HepG2 (cell line): ENCODE results near the gene PSMD9. TPM values are rescaled to one million over a fixed set of nuclear protein-coding genes. Genes with fewer than 3 reads are reported as not detected.
A peak's percentile ranks its signal among the peaks of the same experiment; 100 is the strongest.

ENCODE experiments used
- ARNT2 ChIP-seq: sonication (generic); formaldehyde crosslinking; IDR thresholded peaks from 2 replicates; pipeline ENCODE4 v1.8.0; 2022; ENCODE audit warnings: mild to moderate bottlenecking, low read depth, missing genetic modification reagents, moderate library complexity
- CEBPG ChIP-seq: IDR thresholded peaks from 2 replicates; pipeline ENCODE4 v1.6.1; 2016
- FOXO1 ChIP-seq: sonication (generic); formaldehyde crosslinking; IDR thresholded peaks from 2 replicates; pipeline ENCODE4 v1.4.0; 2020; ENCODE audit warnings: missing genetic modification reagents
- HNF4G ChIP-seq, 2 experiments: sonication (generic) in 1 of 2; formaldehyde crosslinking in 1 of 2; IDR thresholded peaks; 2 replicates each; pipeline versions ENCODE4 v1.4.0 to v1.6.1; 2011 to 2020; ENCODE audit warnings: borderline replicate concordance in 2 of 2, low read depth in 2 of 2, mild to moderate bottlenecking in 2 of 2, low read length in 1 of 2, missing genetic modification reagents in 1 of 2, moderate library complexity in 1 of 2
- MEIS2 ChIP-seq: sonication (generic); formaldehyde crosslinking; IDR thresholded peaks from 2 replicates; pipeline ENCODE4 v1.9.0; 2021; ENCODE audit warnings: mild to moderate bottlenecking, missing genetic modification reagents
- MIXL1 ChIP-seq: IDR thresholded peaks from 2 replicates; pipeline ENCODE4 v1.6.1; 2016
- MXI1 ChIP-seq: IDR thresholded peaks from 3 replicates; pipeline ENCODE4 v1.6.1; 2012; ENCODE audit warnings: low read depth, low read length, inconsistent platforms, borderline replicate concordance
- PHF8 ChIP-seq: sonication (generic); formaldehyde crosslinking; IDR thresholded peaks from 2 replicates; pipeline ENCODE4 v1.5.0; 2020; ENCODE audit warnings: missing genetic modification reagents
- SSRP1 ChIP-seq: IDR thresholded peaks from 2 replicates; pipeline ENCODE4 v1.6.1; 2016; ENCODE audit warnings: control low read depth
- ZFY ChIP-seq: sonication (generic); formaldehyde crosslinking; IDR thresholded peaks from 2 replicates; pipeline ENCODE4 v1.4.0; 2020; ENCODE audit warnings: missing genetic modification reagents
- ZKSCAN8 ChIP-seq: IDR thresholded peaks from 2 replicates; pipeline ENCODE4 v1.6.1; 2016; ENCODE audit warnings: borderline replicate concordance, missing genetic modification reagents, missing compliant biosample characterization
- ZNF782 ChIP-seq: sonication (generic); formaldehyde crosslinking; IDR thresholded peaks from 2 replicates; pipeline ENCODE4 v1.4.0; 2020; ENCODE audit warnings: missing genetic modification reagents, mild to moderate bottlenecking, borderline replicate concordance
- polyA plus RNA-seq, 8 experiments: library from polyadenylated mRNA; depleted of rRNA in 3 of 8; stranded (reverse) in 7 of 8; unstranded in 1 of 8; fragments of >200 nt; fragmentation: Illumina TruSeq in 4 of 8; extraction: Trizol in 4 of 8; gene quantifications; 2 replicates each; pipeline versions ENCODE4 v1.2.1 to v1.2.3, GENCODE V29; 2011 to 2016; ENCODE audit warnings: low read depth in 4 of 8, missing spikeins in 1 of 8, mixed read lengths in 1 of 8; ENCODE audit not compliant: insufficient read depth in 1 of 8
- total RNA-seq, 5 experiments: library from RNA; depleted of rRNA; stranded (reverse); fragments of >200 nt; fragmentation: Illumina TruSeq; extraction: Trizol; gene quantifications; 2 replicates each; pipeline ENCODE4 v1.2.3, GENCODE V29; 2016; ENCODE audit warnings: low read depth in 1 of 5
- TF ChIP-seq, protein P1 (sequence below): sonication (generic); formaldehyde crosslinking; conservative IDR thresholded peaks from 2 replicates; pipeline ENCODE4 v1.8.0; 2022; ENCODE audit warnings: mild to moderate bottlenecking, moderate library complexity, missing genetic modification reagents
- TF ChIP-seq, protein P2 (sequence below): sonication (generic); formaldehyde crosslinking; IDR thresholded peaks from 2 replicates; pipeline ENCODE4 v1.4.0; 2020; ENCODE audit warnings: missing genetic modification reagents
- TF ChIP-seq, protein P3 (sequence below): sonication (generic); formaldehyde crosslinking; IDR thresholded peaks from 2 replicates; pipeline ENCODE4 v1.5.1; 2020; ENCODE audit warnings: mild to moderate bottlenecking, missing genetic modification reagents, moderate library complexity
- TF ChIP-seq, protein P4 (sequence below): sonication (generic); formaldehyde crosslinking; IDR thresholded peaks from 2 replicates; pipeline ENCODE4 v1.4.0; 2020; ENCODE audit warnings: missing genetic modification reagents

PSMD9 gene
- total and polyA plus RNA-seq, 2 of the 13 experiments (the other 11 are each of a cell fraction or from before 2014, with no cell fraction given) = 41.4 to 61.1 TPM

DNA sequence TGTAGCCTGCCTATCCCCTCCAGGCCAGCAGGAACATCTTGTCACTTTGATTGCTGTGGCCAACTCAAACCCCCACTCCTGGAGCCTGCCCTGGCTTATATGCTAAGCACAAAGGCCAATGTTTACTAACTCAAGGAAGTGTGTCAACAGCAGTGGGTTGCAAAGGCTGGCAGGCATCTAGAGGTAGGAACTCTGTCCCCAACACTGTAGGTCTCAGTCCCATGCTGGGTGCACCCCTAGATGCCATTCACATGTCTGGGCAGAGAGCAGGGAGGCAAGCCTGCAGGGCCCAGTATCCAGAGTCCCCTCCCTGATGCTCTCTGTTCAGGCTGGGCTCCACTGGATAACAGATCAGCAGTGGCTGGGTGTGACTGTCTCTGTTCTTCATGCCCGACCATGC, 28.3 kb upstream of the PSMD9 start (continued):
- TF ChIP-seq MXI1 (peak; percentile 58; the same call in 1 of the 3 replicates), HNF4G (IDR thresholded peaks at IDR 0.05; ENCODE audit: borderline replicate concordance, low read depth, low read length) (peak; percentile 66; the same call in 1 of the 2 replicates), HNF4G (CRISPR knock-in tag; IDR thresholded peaks at IDR 0.05; ENCODE audit: borderline replicate concordance, low read depth) (no peak), FOXO1 (CRISPR knock-in tag) (peak; percentile 75), ARNT2 (CRISPR knock-in tag) (no peak), ZFY (CRISPR knock-in tag) (peak; percentile 39), PHF8 (CRISPR knock-in tag) (0 out of 2 replicates have a peak, but pooled peaks have one; percentile 22), MIXL1 (CRISPR knock-in tag) (0 out of 2 replicates have a peak, but pooled peaks have one; percentile 48), SSRP1 (CRISPR knock-in tag) (0 out of 2 replicates have a peak, but pooled peaks have one; percentile 68), ZNF782 (no peak), CEBPG (CRISPR knock-in tag) (peak; percentile 52), ZKSCAN8 (0 out of 2 replicates have a peak, but pooled peaks have one; percentile 32), MEIS2 (CRISPR knock-in tag) (0 out of 2 replicates have a peak, but pooled peaks have one; percentile 13)
- TF ChIP-seq, protein P1, sequence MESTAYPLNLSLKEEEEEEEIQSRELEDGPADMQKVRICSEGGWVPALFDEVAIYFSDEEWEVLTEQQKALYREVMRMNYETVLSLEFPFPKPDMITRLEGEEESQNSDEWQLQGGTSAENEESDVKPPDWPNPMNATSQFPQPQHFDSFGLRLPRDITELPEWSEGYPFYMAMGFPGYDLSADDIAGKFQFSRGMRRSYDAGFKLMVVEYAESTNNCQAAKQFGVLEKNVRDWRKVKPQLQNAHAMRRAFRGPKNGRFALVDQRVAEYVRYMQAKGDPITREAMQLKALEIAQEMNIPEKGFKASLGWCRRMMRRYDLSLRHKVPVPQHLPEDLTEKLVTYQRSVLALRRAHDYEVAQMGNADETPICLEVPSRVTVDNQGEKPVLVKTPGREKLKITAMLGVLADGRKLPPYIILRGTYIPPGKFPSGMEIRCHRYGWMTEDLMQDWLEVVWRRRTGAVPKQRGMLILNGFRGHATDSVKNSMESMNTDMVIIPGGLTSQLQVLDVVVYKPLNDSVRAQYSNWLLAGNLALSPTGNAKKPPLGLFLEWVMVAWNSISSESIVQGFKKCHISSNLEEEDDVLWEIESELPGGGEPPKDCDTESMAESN (CRISPR knock-in tag) = 0 out of 2 replicates have a peak, but pooled peaks have one; percentile 19
- TF ChIP-seq, protein P2, sequence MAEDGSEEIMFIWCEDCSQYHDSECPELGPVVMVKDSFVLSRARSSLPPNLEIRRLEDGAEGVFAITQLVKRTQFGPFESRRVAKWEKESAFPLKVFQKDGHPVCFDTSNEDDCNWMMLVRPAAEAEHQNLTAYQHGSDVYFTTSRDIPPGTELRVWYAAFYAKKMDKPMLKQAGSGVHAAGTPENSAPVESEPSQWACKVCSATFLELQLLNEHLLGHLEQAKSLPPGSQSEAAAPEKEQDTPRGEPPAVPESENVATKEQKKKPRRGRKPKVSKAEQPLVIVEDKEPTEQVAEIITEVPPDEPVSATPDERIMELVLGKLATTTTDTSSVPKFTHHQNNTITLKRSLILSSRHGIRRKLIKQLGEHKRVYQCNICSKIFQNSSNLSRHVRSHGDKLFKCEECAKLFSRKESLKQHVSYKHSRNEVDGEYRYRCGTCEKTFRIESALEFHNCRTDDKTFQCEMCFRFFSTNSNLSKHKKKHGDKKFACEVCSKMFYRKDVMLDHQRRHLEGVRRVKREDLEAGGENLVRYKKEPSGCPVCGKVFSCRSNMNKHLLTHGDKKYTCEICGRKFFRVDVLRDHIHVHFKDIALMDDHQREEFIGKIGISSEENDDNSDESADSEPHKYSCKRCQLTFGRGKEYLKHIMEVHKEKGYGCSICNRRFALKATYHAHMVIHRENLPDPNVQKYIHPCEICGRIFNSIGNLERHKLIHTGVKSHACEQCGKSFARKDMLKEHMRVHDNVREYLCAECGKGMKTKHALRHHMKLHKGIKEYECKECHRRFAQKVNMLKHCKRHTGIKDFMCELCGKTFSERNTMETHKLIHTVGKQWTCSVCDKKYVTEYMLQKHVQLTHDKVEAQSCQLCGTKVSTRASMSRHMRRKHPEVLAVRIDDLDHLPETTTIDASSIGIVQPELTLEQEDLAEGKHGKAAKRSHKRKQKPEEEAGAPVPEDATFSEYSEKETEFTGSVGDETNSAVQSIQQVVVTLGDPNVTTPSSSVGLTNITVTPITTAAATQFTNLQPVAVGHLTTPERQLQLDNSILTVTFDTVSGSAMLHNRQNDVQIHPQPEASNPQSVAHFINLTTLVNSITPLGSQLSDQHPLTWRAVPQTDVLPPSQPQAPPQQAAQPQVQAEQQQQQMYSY (CRISPR knock-in tag) = no peak; the same call in 1 of the 2 replicates
- TF ChIP-seq, protein P3, sequence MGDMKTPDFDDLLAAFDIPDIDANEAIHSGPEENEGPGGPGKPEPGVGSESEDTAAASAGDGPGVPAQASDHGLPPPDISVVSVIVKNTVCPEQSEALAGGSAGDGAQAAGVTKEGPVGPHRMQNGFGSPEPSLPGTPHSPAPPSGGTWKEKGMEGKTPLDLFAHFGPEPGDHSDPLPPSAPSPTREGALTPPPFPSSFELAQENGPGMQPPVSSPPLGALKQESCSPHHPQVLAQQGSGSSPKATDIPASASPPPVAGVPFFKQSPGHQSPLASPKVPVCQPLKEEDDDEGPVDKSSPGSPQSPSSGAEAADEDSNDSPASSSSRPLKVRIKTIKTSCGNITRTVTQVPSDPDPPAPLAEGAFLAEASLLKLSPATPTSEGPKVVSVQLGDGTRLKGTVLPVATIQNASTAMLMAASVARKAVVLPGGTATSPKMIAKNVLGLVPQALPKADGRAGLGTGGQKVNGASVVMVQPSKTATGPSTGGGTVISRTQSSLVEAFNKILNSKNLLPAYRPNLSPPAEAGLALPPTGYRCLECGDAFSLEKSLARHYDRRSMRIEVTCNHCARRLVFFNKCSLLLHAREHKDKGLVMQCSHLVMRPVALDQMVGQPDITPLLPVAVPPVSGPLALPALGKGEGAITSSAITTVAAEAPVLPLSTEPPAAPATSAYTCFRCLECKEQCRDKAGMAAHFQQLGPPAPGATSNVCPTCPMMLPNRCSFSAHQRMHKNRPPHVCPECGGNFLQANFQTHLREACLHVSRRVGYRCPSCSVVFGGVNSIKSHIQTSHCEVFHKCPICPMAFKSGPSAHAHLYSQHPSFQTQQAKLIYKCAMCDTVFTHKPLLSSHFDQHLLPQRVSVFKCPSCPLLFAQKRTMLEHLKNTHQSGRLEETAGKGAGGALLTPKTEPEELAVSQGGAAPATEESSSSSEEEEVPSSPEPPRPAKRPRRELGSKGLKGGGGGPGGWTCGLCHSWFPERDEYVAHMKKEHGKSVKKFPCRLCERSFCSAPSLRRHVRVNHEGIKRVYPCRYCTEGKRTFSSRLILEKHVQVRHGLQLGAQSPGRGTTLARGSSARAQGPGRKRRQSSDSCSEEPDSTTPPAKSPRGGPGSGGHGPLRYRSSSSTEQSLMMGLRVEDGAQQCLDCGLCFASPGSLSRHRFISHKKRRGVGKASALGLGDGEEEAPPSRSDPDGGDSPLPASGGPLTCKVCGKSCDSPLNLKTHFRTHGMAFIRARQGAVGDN (CRISPR knock-in tag) = peak; percentile 75
- TF ChIP-seq, protein P4, sequence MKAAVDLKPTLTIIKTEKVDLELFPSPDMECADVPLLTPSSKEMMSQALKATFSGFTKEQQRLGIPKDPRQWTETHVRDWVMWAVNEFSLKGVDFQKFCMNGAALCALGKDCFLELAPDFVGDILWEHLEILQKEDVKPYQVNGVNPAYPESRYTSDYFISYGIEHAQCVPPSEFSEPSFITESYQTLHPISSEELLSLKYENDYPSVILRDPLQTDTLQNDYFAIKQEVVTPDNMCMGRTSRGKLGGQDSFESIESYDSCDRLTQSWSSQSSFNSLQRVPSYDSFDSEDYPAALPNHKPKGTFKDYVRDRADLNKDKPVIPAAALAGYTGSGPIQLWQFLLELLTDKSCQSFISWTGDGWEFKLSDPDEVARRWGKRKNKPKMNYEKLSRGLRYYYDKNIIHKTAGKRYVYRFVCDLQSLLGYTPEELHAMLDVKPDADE (CRISPR knock-in tag) = no peak
